GM12864 (cell line): ENCODE data around the gene PALMD.

ENCODE experiments used
- DNase-seq: peaks from one replicate; pipeline ENCODE4 v3.0.0-alpha.2; 2011; ENCODE audit warnings: low read depth
- H3K4me3 ChIP-seq: 2 replicates; pipeline ENCODE4 v1.5.1; 2011; ENCODE audit warnings: mild to moderate bottlenecking, low read depth, low read length, control low read depth
- CTCF ChIP-seq: IDR thresholded peaks from 2 replicates; pipeline ENCODE4 v1.5.1; 2011; ENCODE audit warnings: low read depth, mild to moderate bottlenecking, moderate library complexity, low read length, control low read depth, inconsistent platforms; ENCODE audit errors: missing control alignments

The PALMD gene

GRCh38 chr1:99658031-99658290, 12.0 kb downstream of the PALMD start:
- no peak for TF ChIP-seq CTCF
- no peak for DNase-seq
- H3K4me3 ChIP-seq, result no peak overlapping the region

- TF ChIP-seq CTCF, result no peak
- H3K4me3 ChIP-seq, result no peak overlapping the region
- DNase-seq, result no peak
These were observed 13.9 kb downstream of the PALMD start for GRCh38 chr1:99659755-99660210.

- no peak for TF ChIP-seq CTCF
- DNase-seq, result no peak
- H3K4me3 ChIP-seq, result no peak overlapping the region
These were observed 14.6 kb downstream of the PALMD start for GRCh38 chr1:99660496-99660895.

GRCh38 chr1:99661780-99662179, 15.9 kb downstream of the PALMD start:
- TF ChIP-seq CTCF, result no peak
- DNase-seq, result no peak
- no peak overlapping the region for H3K4me3 ChIP-seq

- DNase-seq, result no peak
- no peak for TF ChIP-seq CTCF
- H3K4me3 ChIP-seq, result no peak overlapping the region
These were observed 16.7 kb downstream of the PALMD start for GRCh38 chr1:99662539-99663080.

GRCh38 chr1:99663501-99663900, 17.6 kb downstream of the PALMD start:
- no peak for TF ChIP-seq CTCF
- no peak overlapping the region for H3K4me3 ChIP-seq
- DNase-seq, result no peak

GRCh38 chr1:99665212-99665611, 19.3 kb downstream of the PALMD start:
- no peak for TF ChIP-seq CTCF
- no peak overlapping the region for H3K4me3 ChIP-seq
- DNase-seq, result no peak
